Cardiac muscle cell (in vitro differentiated cells and primary cell): ENCODE measurements around the gene EFCAB6. TPM values are rescaled to one million over a fixed set of nuclear protein-coding genes. Genes with fewer than 3 reads are reported as not detected.

Experiments used
- DNase-seq, 2 donors: peaks; one replicate each; pipeline versions ENCODE4 v3.0.0 to v3.0.0-alpha.2; 2010 to 2017; ENCODE audit warnings: low read depth in 1 of 2, low spot score in 1 of 2
- H3K27ac ChIP-seq: fragments of 200-600 bp; sonication (generic); 2 replicates; pipeline ENCODE4 v1.5.1; 2016
- H3K27me3 ChIP-seq: fragments of 200-600 bp; sonication (generic); 2 replicates; pipeline ENCODE4 v1.6.0; 2016; ENCODE audit warnings: control low read depth
- H3K36me3 ChIP-seq: fragments of 200-600 bp; sonication (generic); 2 replicates; pipeline ENCODE4 v1.5.1; 2016; ENCODE audit warnings: control low read depth
- H3K4me1 ChIP-seq: fragments of 200-600 bp; sonication (generic); 2 replicates; pipeline ENCODE4 v1.8.1; 2017; ENCODE audit warnings: low read depth, mild to moderate bottlenecking, mixed run types
- H3K4me3 ChIP-seq: fragments of 200-600 bp; sonication (generic); 2 replicates; pipeline ENCODE4 v1.5.1; 2016; ENCODE audit warnings: mild to moderate bottlenecking
- H3K9me3 ChIP-seq: fragments of 200-600 bp; sonication (generic); 2 replicates; pipeline ENCODE4 v1.5.1; 2017; ENCODE audit warnings: low read depth, mild to moderate bottlenecking, control low read depth
- CTCF ChIP-seq: IDR thresholded peaks from 2 replicates; pipeline ENCODE4 v1.5.1; 2012; ENCODE audit warnings: low read depth, mild to moderate bottlenecking, low read length
- polyA plus RNA-seq: library from polyadenylated mRNA; unstranded; fragments of >200 nt; fragmentation: Nextera tagmentation; extraction: Ambion mirVana; gene quantifications from 2 replicates; pipeline ENCODE4 v1.2.1, GENCODE V29; 2016
- total RNA-seq: library from RNA; depleted of rRNA; stranded (reverse); fragments of >200 nt; gene quantifications from 2 replicates; pipeline ENCODE4 v1.2.3, GENCODE V29; 2016

EFCAB6 gene
- total and polyA plus RNA-seq, 2 experiments from 2014 or later, result 1.5 to 3.8 TPM

GRCh38 chr22:43616645-43617044 is 195.5 kb downstream of the EFCAB6 start:
- Histone ChIP-seq H3K4me3 (no peak overlapping the region), H3K27me3 (no peaks in the 10 kb centered on the region), H3K9me3 (no peaks in the 10 kb centered on the region), H3K4me1 (no peaks in the 10 kb centered on the region), H3K36me3 (no peaks in the 10 kb centered on the region), H3K27ac (no peak overlapping the region)
- no peak for DNase-seq
- TF ChIP-seq CTCF, result no peak

GRCh38 chr22:43600265-43600664 is 211.8 kb downstream of the EFCAB6 start:
- DNase-seq, result no peak
- Histone ChIP-seq H3K36me3 (no peaks in the 10 kb centered on the region), H3K4me3 (no peak overlapping the region), H3K4me1 (no peaks in the 10 kb centered on the region), H3K27me3 (no peaks in the 10 kb centered on the region), H3K9me3 (no peaks in the 10 kb centered on the region), H3K27ac (no peak overlapping the region)
- no peak for TF ChIP-seq CTCF

GRCh38 chr22:43592476-43592875 is 219.6 kb downstream of the EFCAB6 start:
- TF ChIP-seq CTCF, result no peak
- no peaks in the 10 kb centered on the region for H3K27me3 ChIP-seq
- H3K4me3 ChIP-seq, result no peak overlapping the region
- H3K4me1 ChIP-seq, result no peaks in the 10 kb centered on the region
- H3K36me3 ChIP-seq, result no peaks in the 10 kb centered on the region
- no peak overlapping the region for H3K27ac ChIP-seq
- peak; percentile 3 to 28 for DNase-seq
- H3K9me3 ChIP-seq, result no peaks in the 10 kb centered on the region

- no peak overlapping the region for H3K27ac ChIP-seq
These were observed 220.7 kb downstream of the EFCAB6 start for GRCh38 chr22:43591380-43591779.

GRCh38 chr22:43587574-43587973 is 224.5 kb downstream of the EFCAB6 start:
- DNase-seq, result peak in 1 of 2 donors; percentile 11

More at GRCh38 chr22:43591380-43591779, 220.7 kb downstream of the EFCAB6 start:
- H3K36me3 ChIP-seq, result no peaks in the 10 kb centered on the region
- no peaks in the 10 kb centered on the region for H3K9me3 ChIP-seq
- DNase-seq, result peak in 1 of 2 donors; percentile 21
- TF ChIP-seq CTCF, result no peak
- no peaks in the 10 kb centered on the region for H3K4me1 ChIP-seq
- H3K4me3 ChIP-seq, result no peak overlapping the region
- H3K27me3 ChIP-seq, result no peaks in the 10 kb centered on the region

More at GRCh38 chr22:43587574-43587973, 224.5 kb downstream of the EFCAB6 start:
- Histone ChIP-seq H3K27ac (no peak overlapping the region), H3K4me3 (no peak overlapping the region), H3K36me3 (no peaks in the 10 kb centered on the region), H3K4me1 (no peaks in the 10 kb centered on the region), H3K9me3 (no peaks in the 10 kb centered on the region), H3K27me3 (no peaks in the 10 kb centered on the region)
- TF ChIP-seq CTCF, result no peak
